Suprapubic skin (tissue), 4 donors: Measurements from ENCODE around the gene FAM174B.

Experiments
- EP300 ChIP-seq: sonication (generic); formaldehyde crosslinking; IDR thresholded peaks from one replicate; pipeline ENCODE4 v1.6.1; 2017; ENCODE audit warnings: antibody characterized with exemption
- POLR2A ChIP-seq, 2 donors: fragments of 450-650 bp; IDR thresholded peaks; one replicate each; pipeline ENCODE4 v1.6.1; 2017; ENCODE audit warnings: antibody characterized with exemption in 2 of 2, mild to moderate bottlenecking in 2 of 2, moderate library complexity in 2 of 2
- POLR2AphosphoS5 ChIP-seq, 3 donors: sonication (generic); formaldehyde crosslinking; IDR thresholded peaks; one replicate each; pipeline ENCODE4 v1.6.1; 2017; ENCODE audit warnings: antibody characterized with exemption in 3 of 3
- TF ChIP-seq, protein P1 (sequence below), 2 donors: fragments of 200-600 bp in 1 of 2; fragments of 450-650 bp in 1 of 2; sonication (generic) in 1 of 2; IDR thresholded peaks; one replicate each; pipeline ENCODE4 v1.5.1; 2016 to 2019; ENCODE audit warnings: antibody characterized with exemption in 2 of 2, mild to moderate bottlenecking in 1 of 2, moderate library complexity in 1 of 2

- TF ChIP-seq, protein P1, sequence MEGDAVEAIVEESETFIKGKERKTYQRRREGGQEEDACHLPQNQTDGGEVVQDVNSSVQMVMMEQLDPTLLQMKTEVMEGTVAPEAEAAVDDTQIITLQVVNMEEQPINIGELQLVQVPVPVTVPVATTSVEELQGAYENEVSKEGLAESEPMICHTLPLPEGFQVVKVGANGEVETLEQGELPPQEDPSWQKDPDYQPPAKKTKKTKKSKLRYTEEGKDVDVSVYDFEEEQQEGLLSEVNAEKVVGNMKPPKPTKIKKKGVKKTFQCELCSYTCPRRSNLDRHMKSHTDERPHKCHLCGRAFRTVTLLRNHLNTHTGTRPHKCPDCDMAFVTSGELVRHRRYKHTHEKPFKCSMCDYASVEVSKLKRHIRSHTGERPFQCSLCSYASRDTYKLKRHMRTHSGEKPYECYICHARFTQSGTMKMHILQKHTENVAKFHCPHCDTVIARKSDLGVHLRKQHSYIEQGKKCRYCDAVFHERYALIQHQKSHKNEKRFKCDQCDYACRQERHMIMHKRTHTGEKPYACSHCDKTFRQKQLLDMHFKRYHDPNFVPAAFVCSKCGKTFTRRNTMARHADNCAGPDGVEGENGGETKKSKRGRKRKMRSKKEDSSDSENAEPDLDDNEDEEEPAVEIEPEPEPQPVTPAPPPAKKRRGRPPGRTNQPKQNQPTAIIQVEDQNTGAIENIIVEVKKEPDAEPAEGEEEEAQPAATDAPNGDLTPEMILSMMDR (IDR thresholded peaks at IDR 0.05), result no peak
- TF ChIP-seq POLR2AphosphoS5 (IDR thresholded peaks at IDR 0.05) (no peak), EP300 (no peak), POLR2A (IDR thresholded peaks at IDR 0.05) (no peak)
These were observed 54.7 kb downstream of the FAM174B start for GRCh38 chr15:92600856-92601255.
